DND-41 (cell line): ENCODE data around the gene INTS1.

ENCODE experiments used
- CTCF ChIP-seq: IDR thresholded peaks from 2 replicates; pipeline ENCODE4 v1.5.1; 2012; ENCODE audit warnings: borderline replicate concordance, low read length, moderate library complexity, mild to moderate bottlenecking; ENCODE audit not compliant: poor library complexity, severe bottlenecking; ENCODE audit errors: extremely low read depth
- EZH2 ChIP-seq: IDR thresholded peaks from 3 replicates; pipeline ENCODE4 v1.6.1; 2012; ENCODE audit warnings: borderline replicate concordance, low read depth, mild to moderate bottlenecking, moderate library complexity, low read length, inconsistent platforms; ENCODE audit not compliant: severe bottlenecking

- TF ChIP-seq EZH2 (no peak), CTCF (no peak)
These were observed 42.4 kb downstream of the INTS1 start for GRCh38 chr7:1461646-1462375.
